Femur (tissue), 1 donor: Measurements from ENCODE around the gene RAB40C.

Experiments used
- DNase-seq: peaks from one replicate; pipeline ENCODE4 v3.0.0-alpha.2; 2017

Gene RAB40C

GRCh38 chr16:619476-620100 is 29.7 kb downstream of the RAB40C start:
- DNase-seq, result no peak

- peak; percentile 18 for DNase-seq
Observed at GRCh38 chr16:620700-621525, 31.0 kb downstream of the RAB40C start.

GRCh38 chr16:621526-622105 is 31.8 kb downstream of the RAB40C start:
- peak; percentile 21 for DNase-seq

GRCh38 chr16:622920-623280 is 33.0 kb downstream of the RAB40C start:
- no peak for DNase-seq

GRCh38 chr16:624526-625070 is 34.7 kb downstream of the RAB40C start:
- DNase-seq, result no peak

- DNase-seq, result peak; percentile 18
Observed at GRCh38 chr16:625117-625976, 35.5 kb downstream of the RAB40C start.

GRCh38 chr16:625977-626765 is 36.3 kb downstream of the RAB40C start:
- DNase-seq, result no peak

GRCh38 chr16:626787-627453 is 37.1 kb downstream of the RAB40C start:
- DNase-seq, result no peak

- DNase-seq, result peak; percentile 50
Observed at GRCh38 chr16:627454-628239, 37.8 kb downstream of the RAB40C start.

- no peak for DNase-seq
Observed at GRCh38 chr16:628321-629061, 38.6 kb downstream of the RAB40C start.

- DNase-seq, result peak; percentile 76
Observed at GRCh38 chr16:629185-629832, 39.4 kb downstream of the RAB40C start.

GRCh38 chr16:629833-630248 is 40.0 kb downstream of the RAB40C start:
- no peak for DNase-seq

GRCh38 chr16:630249-630814 is 40.5 kb downstream of the RAB40C start:
- DNase-seq, result peak; percentile 31

- peak; percentile 60 for DNase-seq
Observed at GRCh38 chr16:630815-631405, 41.0 kb downstream of the RAB40C start, which contains the start of gene WFIKKN1. Gene WFIKKN1 (plus strand): TSS chr16:630985. CDS start chr16:631254, 269 bp downstream.

- DNase-seq, result no peak
Observed at GRCh38 chr16:631808-632358, 42.0 kb downstream of the RAB40C start.

- DNase-seq, result no peak
Observed at GRCh38 chr16:632486-633335, 42.8 kb downstream of the RAB40C start.
